ENCODE results near the gene SULT1A1.
"Not testable (repeated sequence)": the region's sequence is repeated elsewhere in the genome, so short reads cannot be mapped to it uniquely, and the experiment has no call there.

SULT1A1 gene

DNA sequence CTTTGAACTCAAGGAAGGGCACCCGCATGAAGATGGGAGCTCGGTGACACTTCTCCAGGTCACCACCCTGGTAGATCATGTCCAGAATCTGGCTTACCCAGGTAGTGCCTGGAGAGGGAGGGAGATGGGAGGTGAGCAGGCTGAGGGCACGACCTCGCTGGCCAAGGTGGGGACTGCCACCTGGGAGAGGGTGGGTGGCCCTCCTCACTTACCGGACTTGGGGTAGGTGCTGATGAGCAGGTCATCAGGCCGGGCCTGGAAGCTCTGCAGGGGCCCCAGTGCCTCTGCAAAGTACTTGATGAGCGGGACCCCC is 1.4 kb downstream of the SULT1A1 start:
- not testable (repeated sequence) for DNase-seq

DNA sequence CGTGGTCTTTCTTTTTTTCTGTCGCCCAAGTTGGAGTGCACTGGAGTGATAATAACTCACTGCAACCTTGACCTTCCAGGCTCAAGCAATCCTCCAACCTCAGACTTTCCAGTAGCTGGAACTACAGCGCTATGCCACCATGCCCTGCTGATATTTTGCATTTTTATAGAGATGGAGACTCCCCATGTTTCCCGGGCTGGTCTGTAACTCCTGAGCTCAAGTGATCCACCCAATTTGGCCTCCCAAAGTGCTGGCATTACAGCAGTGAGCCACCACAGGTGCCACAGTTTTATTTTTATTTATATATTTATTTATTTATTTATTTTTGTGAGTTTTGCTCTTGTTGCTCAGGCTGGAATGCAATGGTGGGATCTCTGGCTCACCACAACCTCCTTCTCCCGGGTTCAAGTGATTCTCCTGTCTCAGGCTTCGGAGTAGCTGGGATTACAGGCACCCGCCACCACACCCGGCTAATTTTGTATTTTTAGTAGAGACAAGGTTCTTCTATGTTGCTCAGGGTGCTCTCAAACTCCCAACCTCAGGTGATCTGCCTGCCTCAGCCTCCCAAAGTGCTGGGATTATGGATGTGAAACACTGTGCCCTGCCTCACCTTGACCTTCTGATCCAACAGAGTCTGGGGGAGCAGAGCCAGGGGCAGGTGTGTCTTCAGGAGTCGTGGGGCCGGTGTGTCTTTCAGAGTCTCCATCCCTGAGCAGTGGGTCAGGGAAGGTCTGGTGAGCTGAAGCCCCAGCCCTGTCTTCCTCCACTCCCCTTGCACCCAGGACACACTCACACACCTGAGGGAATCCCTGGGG is 2.0 kb downstream of the SULT1A1 start:
- not testable (repeated sequence) for DNase-seq

DNA sequence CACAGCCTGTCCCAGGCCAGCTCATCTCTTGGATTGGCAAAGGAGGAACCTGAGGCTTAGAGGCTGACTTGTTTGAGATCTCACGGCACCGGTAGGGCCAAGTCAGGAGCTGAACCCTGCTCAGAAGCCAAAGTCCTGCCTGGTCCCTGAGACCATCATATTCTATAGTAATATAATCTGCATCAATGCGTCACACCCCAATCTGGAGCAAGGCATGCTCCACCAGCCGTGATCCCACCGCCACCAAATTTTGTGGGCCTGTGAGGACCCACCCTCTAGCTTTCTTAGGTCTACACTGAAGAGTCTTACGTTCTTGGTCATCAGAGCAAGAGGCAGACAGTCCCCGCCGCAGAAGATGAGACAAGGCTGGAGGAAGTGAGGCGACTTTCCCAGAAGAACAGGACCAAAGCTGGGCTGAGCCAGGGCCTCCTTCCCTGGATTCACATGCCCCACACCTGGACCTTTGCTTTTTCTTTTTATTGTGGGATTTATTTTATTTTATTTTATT is 2.7 kb downstream of the SULT1A1 start:
- DNase-seq = no peak

DNA sequence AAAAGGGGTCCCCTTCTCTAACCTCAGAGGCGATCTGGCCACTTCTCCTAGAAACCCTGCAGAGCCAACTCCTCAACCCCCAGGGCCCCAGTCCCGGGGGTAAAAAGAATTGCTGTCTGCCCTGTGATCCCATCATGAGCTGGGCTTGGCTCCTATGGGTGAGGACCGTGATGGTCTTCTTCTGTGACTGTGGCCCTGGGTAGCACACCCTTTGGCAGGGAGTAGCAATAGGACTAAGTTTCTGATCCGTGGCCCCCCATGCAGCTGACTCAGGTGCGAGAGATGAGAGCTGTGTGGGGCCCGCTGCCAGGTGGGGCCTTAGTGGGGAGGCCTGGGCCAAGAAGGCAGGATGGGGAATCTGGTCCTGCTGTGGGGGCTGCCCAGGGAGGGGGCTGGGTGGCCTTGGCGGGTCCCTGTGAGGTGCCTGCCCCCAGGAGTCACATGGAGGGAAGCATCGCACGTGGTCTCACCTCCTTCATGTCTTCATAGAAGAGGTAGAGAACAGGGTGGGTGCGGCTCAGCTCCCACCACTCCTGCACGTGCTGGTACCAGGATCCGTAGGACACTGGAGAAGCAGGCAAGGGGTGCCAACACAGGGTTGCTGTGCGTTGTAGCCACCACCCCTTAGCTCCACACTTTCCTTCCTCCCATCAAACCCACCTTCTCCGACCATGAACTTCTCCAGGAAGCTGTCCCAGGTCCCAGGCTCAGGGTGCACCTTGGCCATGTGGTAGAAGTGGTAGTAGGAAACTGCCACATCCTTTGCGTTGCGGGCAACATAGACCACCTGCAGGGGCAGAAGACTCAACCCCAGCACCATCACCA is 3.3 kb downstream of the SULT1A1 start:
- no peak for DNase-seq

DNA sequence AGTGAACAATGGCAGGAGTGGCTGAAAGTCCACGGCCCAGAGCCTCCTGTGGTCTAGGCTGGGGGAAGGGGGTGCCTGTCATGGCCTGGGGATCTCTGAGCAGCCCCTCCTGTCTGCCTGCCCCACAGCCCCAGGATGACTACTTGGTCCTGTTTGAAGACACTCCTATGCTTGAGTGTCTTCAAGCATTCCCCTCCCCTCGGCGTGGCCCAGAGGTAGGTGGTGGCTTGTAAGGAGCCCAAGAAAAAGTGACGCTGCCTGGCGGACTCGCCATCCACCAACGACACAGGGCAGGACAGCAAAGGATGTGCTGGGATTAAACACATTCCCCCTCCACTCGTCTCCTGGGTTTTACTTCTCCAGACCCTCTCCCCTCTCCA is 5.7 kb downstream of the SULT1A1 start:
- no peak for DNase-seq

DNA sequence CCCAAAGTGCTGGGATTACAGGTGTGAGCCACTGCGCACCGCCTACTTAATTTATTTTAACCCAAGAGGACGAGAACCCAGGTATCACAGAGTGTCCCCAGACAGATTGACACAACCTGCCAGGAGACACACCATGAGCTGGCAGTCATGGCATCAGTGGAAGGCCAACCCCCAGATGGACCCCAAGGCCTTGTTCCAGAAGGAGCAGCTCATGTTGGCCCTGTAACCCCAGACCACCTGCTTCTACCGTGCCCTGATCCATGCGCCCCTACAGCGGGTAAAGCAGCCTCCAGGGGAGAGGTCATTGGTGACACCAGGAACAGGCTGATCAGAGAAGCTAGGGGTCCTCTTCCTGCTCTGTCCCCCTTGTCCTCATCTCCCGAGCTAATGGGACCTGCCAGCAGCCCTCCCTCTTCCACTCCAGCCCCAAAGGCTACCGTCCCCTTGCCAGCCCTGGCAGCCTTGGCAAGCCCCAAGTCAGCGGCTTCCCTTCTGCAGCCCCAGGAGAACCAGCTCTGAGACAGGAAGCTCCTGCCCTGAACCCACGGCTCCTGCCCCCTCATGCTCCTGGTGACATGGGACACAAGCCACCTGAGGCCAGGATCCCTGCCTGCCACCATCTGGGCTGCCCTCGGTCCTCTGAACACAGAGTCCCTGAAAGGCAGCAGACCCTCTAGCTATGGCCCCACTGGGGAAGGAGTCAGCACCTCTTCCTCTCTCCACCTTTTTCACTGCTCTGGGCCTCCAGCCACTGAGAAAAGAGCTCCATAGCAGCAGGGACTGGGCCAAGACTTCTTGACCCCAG is 6.3 kb downstream of the SULT1A1 start:
- DNase-seq = no peak

GRCh38 chr16:28602529-28602928 is 7.3 kb downstream of the SULT1A1 start:
- no peak for DNase-seq

GRCh38 chr16:28602062-28602461 is 7.8 kb downstream of the SULT1A1 start:
- not testable (repeated sequence) for DNase-seq

GRCh38 chr16:28601589-28601988 is 8.3 kb downstream of the SULT1A1 start:
- not testable (repeated sequence) for DNase-seq

DNA sequence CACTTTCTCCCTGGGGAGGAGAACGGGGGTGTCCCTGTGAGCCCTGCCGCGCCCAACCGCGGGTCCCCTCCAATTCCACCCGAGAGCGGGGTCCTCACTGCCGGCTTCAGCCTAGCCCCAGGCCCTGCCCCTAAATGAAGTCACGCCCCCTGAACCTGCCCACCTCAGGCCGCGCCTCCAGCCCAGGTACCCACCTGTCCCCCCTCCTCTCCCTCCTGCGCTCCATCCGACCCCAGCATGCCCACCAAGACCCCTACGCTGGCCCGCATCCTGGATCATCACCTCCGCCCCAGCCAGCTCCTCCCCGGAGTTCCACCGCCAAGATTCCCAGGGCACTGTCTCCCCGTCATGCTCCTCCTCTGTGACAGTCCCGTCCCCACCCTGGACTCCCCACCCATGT is 8.9 kb downstream of the SULT1A1 start:
- DNase-seq = not testable (repeated sequence)

DNA sequence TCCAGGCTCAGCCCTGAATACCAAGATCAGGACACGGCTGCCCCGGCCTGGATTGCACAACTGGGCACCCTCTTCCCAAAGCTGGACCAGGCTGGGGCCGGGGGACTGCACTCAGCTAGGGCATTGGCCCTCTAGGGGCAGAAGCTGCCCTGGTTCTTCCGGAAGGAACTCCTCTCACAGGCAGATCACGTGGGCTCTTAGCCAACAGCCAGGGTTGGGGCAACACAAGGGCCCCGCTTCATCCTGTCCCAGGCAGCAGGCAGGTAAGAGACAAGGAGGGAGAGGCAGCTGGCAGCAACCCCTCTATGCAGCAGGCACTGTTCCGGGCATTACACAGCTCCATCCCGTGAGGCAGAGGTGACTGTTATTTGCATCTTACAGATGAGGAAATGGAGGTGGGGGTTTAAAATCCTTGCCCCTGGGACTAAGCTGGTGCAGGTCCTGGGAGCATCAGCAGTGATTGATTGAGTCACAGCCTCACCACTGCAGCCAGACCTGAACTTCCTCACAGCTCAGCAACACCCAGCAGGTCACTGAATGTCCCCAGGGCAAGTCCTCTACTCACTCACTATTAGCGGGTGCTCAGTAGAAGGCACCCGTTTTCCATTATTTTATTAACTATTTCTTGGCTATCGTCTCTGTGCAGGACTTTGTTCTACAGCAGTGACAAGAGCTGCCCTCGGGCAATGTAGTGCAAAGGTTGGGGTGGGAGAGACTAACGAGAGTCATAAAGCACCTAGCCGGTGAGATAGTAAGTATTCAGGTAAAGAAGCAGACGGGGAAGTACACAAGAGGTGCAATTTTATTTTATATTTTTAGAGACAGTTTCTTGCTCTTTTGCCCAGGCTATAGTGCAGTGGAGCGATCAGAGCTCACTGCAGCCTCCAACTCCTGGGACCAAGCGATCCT is 10.2 kb downstream of the SULT1A1 start:
- not testable (repeated sequence) for DNase-seq

GRCh38 chr16:28597692-28598261 is 12.1 kb downstream of the SULT1A1 start:
- DNase-seq = no peak

GRCh38 chr16:28596840-28597691 is 12.8 kb downstream of the SULT1A1 start, which contains the start of gene SULT1A2:
SULT1A2 (minus strand) TSS chr16:28597050; CDS start chr16:28595930, 1,120 bp downstream.
- no peak for DNase-seq

DNA sequence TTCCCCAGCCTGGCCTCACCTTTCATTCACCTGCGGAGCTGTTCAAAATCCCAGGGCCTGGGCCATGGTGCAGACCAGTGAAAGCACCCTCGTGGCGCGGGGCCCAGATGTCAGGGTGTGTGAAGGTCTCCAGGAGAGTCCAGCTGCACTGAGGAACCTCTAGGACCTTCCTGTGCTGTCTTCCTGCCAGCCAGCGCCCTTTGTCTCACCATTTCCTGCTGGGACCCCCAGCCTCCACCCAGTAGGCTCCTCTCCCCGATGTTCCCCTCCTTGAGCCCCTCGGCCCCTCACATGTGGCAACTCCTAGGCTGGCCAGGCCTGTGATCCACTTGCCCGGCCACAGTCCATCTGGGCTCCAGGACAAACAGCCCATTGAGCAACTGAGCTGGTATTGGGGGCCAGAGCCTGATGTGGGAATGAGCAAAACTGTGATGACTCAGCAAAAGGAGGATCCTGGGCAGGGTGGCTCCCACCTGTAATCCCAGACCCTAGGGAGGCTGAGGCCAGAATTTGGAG is 13.7 kb downstream of the SULT1A1 start:
- no peak for DNase-seq

DNA sequence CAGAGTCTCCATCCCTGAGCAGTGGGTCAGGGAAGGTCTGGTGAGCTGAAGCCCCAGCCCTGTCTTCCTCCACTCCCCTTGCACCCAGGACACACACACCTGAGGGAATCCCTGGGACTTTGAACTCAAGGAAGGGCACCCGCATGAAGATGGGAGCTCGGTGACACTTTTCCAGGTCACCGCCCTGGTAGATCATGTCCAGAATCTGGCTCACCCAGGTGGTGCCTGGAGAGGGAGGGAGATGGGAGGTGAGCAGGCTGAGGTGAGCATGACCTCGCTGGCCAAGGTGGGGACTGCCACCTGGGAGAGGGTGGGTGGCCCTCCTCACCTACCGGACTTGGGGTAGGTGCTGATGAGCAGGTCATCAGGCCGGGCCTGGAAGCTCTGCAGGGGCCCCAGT is 14.4 kb downstream of the SULT1A1 start:
- DNase-seq = not testable (repeated sequence)

DNA sequence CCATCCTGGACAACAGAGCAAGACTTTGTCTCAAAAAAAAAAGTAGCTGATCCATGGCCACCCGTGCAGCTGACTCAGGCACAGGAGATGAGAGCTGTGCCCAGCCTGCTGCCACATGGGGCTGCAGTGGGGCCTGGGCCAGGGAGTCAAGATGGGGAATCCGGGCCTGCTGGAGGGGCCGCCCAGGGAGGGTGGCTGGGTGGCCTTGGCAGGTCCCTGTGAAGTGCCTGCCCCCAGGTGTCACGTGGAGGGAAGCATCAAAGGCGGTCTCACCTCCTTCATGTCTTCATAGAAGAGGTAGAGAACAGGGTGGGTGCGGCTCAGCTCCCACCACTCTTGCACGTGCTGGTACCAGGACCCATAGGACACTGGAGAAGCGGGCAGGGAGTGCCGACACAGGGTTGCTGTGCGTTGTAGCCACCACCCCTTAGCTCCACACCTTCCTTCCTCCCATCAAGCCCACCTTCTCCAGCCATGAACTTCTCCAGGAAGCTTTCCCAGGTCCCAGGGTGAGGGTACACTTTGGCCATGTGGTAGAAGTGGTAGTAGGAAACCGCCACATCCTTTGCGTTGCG is 16.8 kb downstream of the SULT1A1 start:
- DNase-seq = no peak

- DNase-seq = no peak
Observed at GRCh38 chr16:28592511-28592910, 17.3 kb downstream of the SULT1A1 start.

GRCh38 chr16:28591355-28591754 is 18.5 kb downstream of the SULT1A1 start:
- no peak for DNase-seq

GRCh38 chr16:28590384-28591340 is 19.2 kb downstream of the SULT1A1 start:
- no peak for DNase-seq
